Prostate gland (tissue), 2 donors: ENCODE results near the gene HRK. TPM values are rescaled to one million over a fixed set of nuclear protein-coding genes. Genes with fewer than 3 reads are reported as not detected.

Experiments used
- DNase-seq: peaks from one replicate; pipeline ENCODE4 v3.0.0-alpha.2; 2019; ENCODE audit warnings: low spot score
- H3K27ac ChIP-seq, 2 donors: fragments of 200-600 bp; sonication (generic); 2 replicates each; pipeline ENCODE4 v1.5.1; 2017 to 2019
- H3K27me3 ChIP-seq: fragments of 200-600 bp; sonication (generic); replicated peaks from 2 replicates; pipeline ENCODE4 v1.5.1; 2019; ENCODE audit not compliant: insufficient read depth
- H3K36me3 ChIP-seq, 2 donors: fragments of 200-600 bp; sonication (generic); 1 replicate in 1 of 2; 2 replicates in 1 of 2; pipeline versions ENCODE4 v1.5.1 to v1.8.1; 2017 to 2019
- H3K4me1 ChIP-seq: fragments of 200-600 bp; sonication (generic); replicated peaks from 2 replicates; pipeline ENCODE4 v1.5.1; 2019
- H3K4me3 ChIP-seq, 2 donors: fragments of 200-600 bp; sonication (generic); 2 replicates each; pipeline ENCODE4 v1.5.1; 2017 to 2019
- H3K9me3 ChIP-seq: fragments of 200-600 bp; sonication (generic); 2 replicates; pipeline ENCODE4 v1.5.1; 2017
- POLR2A ChIP-seq: fragments of 450-650 bp; IDR thresholded peaks from one replicate; pipeline ENCODE4 v1.6.1; 2016; ENCODE audit warnings: antibody characterized with exemption, mild to moderate bottlenecking
- POLR2AphosphoS5 ChIP-seq: sonication (generic); formaldehyde crosslinking; IDR thresholded peaks from one replicate; pipeline ENCODE4 v1.6.1; 2017; ENCODE audit warnings: antibody characterized with exemption
- WGBS: methylation state at CpG from one replicate; pipeline ENCODE4 v1.1.5; 2018; 5-methylcytosine and 5-hydroxymethylcytosine counted together
- intact Hi-C: fragments of 100-400 bp; cut with DNase I; formaldehyde crosslinking; loops from one replicate; pipeline ENCODE4 v1.14.2; 2022
- total RNA-seq, 2 donors: library from RNA; depleted of rRNA; stranded (reverse); fragments of >200 nt; gene quantifications; one replicate each; pipeline ENCODE4 v1.1.0, GENCODE V29; 2016
- TF ChIP-seq, protein P1 (sequence below), 4 experiments: fragments of 200-600 bp in 2 of 4; fragments of 450-650 bp in 2 of 4; sonication (generic) in 2 of 4; IDR thresholded peaks; 1 replicate in 3 of 4; 2 replicates in 1 of 4; pipeline ENCODE4 v1.5.1; 2016 to 2019; ENCODE audit warnings: antibody characterized with exemption in 4 of 4, mild to moderate bottlenecking in 2 of 4, moderate library complexity in 2 of 4

The HRK gene
- total RNA-seq, 2 donors from 2014 or later, result 4.9 TPM; not detected in 1

GRCh38 chr12:116870306-116870705, 10.9 kb downstream of the HRK start:
- no peaks in the 10 kb centered on the region for H3K4me1 ChIP-seq
- DNase-seq, result no peak
- 67% methylated on average over 4 of the region's 4 CpGs for WGBS
- no peak overlapping the region for H3K4me3 ChIP-seq
- H3K36me3 ChIP-seq, result no peaks in the 10 kb centered on the region
- intact Hi-C loops, result loop anchor here (10.0 kb wide), 1 partner anchor 166 kb away; no protein-coding TSS in a partner anchor
- TF ChIP-seq POLR2AphosphoS5 (no peak), POLR2A (no peak)
- TF ChIP-seq, protein P1, sequence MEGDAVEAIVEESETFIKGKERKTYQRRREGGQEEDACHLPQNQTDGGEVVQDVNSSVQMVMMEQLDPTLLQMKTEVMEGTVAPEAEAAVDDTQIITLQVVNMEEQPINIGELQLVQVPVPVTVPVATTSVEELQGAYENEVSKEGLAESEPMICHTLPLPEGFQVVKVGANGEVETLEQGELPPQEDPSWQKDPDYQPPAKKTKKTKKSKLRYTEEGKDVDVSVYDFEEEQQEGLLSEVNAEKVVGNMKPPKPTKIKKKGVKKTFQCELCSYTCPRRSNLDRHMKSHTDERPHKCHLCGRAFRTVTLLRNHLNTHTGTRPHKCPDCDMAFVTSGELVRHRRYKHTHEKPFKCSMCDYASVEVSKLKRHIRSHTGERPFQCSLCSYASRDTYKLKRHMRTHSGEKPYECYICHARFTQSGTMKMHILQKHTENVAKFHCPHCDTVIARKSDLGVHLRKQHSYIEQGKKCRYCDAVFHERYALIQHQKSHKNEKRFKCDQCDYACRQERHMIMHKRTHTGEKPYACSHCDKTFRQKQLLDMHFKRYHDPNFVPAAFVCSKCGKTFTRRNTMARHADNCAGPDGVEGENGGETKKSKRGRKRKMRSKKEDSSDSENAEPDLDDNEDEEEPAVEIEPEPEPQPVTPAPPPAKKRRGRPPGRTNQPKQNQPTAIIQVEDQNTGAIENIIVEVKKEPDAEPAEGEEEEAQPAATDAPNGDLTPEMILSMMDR (IDR thresholded peaks at IDR 0.05), result no peak
- no peak overlapping the region for H3K27ac ChIP-seq
- no peaks in the 10 kb centered on the region for H3K9me3 ChIP-seq
- no peaks in the 10 kb centered on the region for H3K27me3 ChIP-seq

DNA sequence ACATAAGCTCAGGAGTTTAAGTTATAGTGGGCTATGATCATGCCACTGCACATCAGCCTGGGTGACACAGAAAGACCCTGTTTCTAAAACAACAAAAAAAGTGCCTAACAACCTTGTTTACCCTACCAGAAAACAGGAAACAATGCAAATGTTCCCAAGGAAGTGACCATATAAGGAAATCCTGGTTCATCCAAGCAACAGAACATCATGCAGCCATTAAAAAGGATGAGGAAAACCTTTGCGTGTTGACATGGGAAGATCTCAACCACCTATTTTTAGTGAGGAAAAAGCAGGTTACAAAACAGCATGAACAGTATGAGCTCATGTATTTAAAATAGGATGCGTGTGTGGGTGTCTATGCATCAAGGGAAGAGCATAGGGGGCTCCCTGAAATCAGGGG, 13.7 kb downstream of the HRK start:
- intact Hi-C loops, result no loop called here
- WGBS, result 93% methylated on average over 2 of the region's 2 CpGs
- H3K9me3 ChIP-seq, result no peaks in the 10 kb centered on the region

DNA sequence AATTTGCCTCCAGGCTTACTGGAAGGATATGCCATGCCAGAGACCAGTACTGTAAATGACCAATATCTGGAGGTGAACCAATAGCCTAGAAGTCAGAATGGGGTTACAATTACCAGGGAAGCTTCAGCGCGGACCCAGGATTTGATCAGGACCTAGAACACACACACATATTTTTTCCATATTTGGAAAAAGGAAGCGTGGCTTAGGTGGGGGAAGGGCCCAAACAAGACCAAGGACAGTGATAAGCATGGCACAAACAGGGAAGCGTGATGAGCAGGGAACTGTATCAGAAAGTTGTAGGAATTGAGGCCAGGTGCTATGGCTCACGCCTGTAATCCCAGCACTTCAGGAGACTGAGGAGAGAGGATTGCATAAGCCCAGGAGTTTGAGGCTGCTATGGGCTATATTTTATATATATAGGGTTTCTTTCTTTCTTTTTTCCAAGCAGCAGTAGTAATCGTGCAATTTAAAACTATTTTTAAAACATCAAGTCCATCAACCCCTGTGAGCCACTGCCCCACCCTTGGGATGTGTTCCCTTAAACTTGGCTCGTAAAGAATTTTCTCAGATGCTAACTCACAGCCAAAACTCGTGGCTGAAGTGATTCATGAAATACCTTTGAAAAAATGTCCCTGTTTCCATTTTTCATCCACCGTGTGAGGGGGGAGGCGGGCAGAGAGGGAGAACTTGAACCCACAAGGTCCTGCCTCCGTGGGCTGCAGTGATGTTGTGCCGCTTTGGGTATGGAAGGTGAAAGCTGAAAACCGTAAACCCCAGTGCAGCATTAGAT, 16.7 kb downstream of the HRK start:
- intact Hi-C loops, result no loop called here
- no peaks in the 10 kb centered on the region for H3K36me3 ChIP-seq
- H3K4me3 ChIP-seq, result no peak overlapping the region
- 49% methylated on average over 13 of the region's 13 CpGs for WGBS
- TF ChIP-seq POLR2A, result no peak
- no peak for TF ChIP-seq POLR2AphosphoS5
- TF ChIP-seq, protein P1 (IDR thresholded peaks at IDR 0.05), result no peak
- no peaks in the 10 kb centered on the region for H3K27me3 ChIP-seq
- DNase-seq, result no peak
- no peak overlapping the region for H3K27ac ChIP-seq
- no peaks in the 10 kb centered on the region for H3K9me3 ChIP-seq
- H3K4me1 ChIP-seq, result no peaks in the 10 kb centered on the region

More for the DNA sequence above, 13.7 kb downstream of the HRK start:
- no peak overlapping the region for H3K4me3 ChIP-seq
- no peak overlapping the region for H3K27ac ChIP-seq
- H3K4me1 ChIP-seq, result no peaks in the 10 kb centered on the region
- H3K36me3 ChIP-seq, result no peaks in the 10 kb centered on the region
- DNase-seq, result no peak
- TF ChIP-seq POLR2AphosphoS5 (no peak), POLR2A (no peak)
- no peaks in the 10 kb centered on the region for H3K27me3 ChIP-seq

DNA sequence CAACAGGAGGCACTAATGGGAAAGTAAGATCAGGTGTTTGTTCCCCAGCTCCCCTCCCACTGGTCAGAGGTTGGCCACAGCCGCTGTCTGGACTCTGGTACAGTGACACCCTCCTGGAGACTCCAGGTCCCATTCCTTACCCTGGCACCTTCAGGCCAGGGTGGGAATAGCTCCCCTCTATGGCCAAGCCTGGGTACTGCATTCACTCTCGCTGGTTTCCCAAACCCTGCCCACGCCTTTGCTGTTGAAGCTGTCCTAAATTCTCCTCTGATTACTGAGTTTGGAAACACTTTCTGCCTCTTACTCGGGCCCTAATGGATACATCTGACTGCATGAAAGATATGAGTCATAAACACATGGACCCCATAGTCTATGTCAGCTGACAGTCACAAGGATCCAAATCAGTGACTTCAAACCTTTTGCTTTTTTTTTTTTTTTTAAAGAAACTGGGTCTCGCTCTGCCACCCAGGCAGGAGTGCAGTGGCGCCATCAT, 17.9 kb downstream of the HRK start:
- intact Hi-C loops, result no loop called here
- H3K27me3 ChIP-seq, result no peaks in the 10 kb centered on the region
- H3K4me1 ChIP-seq, result no peaks in the 10 kb centered on the region
- H3K27ac ChIP-seq, result no peak overlapping the region
- TF ChIP-seq, protein P1 (IDR thresholded peaks at IDR 0.05), result peak in 1 of 4 experiments; percentile 26
- TF ChIP-seq POLR2AphosphoS5, result no peak
- no peak for DNase-seq
- no peak overlapping the region for H3K4me3 ChIP-seq
- WGBS, result 56% methylated on average over 6 of the region's 6 CpGs
- no peaks in the 10 kb centered on the region for H3K9me3 ChIP-seq
- no peaks in the 10 kb centered on the region for H3K36me3 ChIP-seq

DNA sequence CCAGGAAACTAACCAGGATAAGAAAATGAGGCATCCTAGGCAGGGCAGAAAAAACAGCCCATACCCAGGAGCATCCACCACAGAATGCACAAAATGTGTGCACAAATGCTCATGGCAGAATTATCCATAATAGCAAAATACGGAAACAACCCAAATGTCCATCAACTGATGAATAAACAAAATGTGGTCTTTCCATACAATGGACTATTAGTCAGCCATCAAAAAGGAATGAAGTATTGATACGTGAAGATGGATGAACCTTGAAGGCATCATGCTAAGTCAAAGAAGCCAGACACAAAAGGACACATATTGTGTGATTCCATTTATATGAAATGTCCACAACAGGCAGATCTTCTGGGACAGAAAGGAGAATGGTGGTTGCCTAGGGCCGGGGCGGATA, 19.1 kb downstream of the HRK start:
- Histone ChIP-seq H3K9me3 (no peaks in the 10 kb centered on the region), H3K4me1 (no peaks in the 10 kb centered on the region), H3K27ac (no peak overlapping the region), H3K36me3 (no peaks in the 10 kb centered on the region), H3K4me3 (no peak overlapping the region), H3K27me3 (no peaks in the 10 kb centered on the region)
- no peak for DNase-seq
- TF ChIP-seq POLR2AphosphoS5 (no peak), POLR2A (no peak)
- TF ChIP-seq, protein P1 (IDR thresholded peaks at IDR 0.05), result no peak
- WGBS, result 96% methylated on average over 4 of the region's 4 CpGs
- intact Hi-C loops, result no loop called here
